Stomach smooth muscle (tissue), 2 donors: ENCODE measurements around the gene PDGFB.

ENCODE experiments used
- H3K27ac ChIP-seq: one replicate; pipeline ENCODE4 v1.7.0; 2013; ENCODE audit warnings: mild to moderate bottlenecking, low read length, inconsistent platforms
- H3K27me3 ChIP-seq, 2 donors: one replicate each; pipeline ENCODE4 v1.7.0; 2013; ENCODE audit warnings: low read length in 2 of 2; ENCODE audit not compliant: insufficient read depth in 2 of 2, control insufficient read depth in 1 of 2
- H3K36me3 ChIP-seq, 2 donors: one replicate each; pipeline ENCODE4 v1.7.0; 2013; ENCODE audit warnings: low read length in 2 of 2; ENCODE audit not compliant: control insufficient read depth in 2 of 2, insufficient read depth in 2 of 2
- H3K4me1 ChIP-seq: one replicate; pipeline ENCODE4 v1.7.0; 2013; ENCODE audit warnings: low read length; ENCODE audit not compliant: control insufficient read depth, insufficient read depth
- H3K4me3 ChIP-seq, 2 donors: one replicate each; pipeline ENCODE4 v1.7.0; 2013; ENCODE audit warnings: low read length in 2 of 2
- H3K9ac ChIP-seq, 2 donors: one replicate each; pipeline ENCODE4 v1.7.0; 2013; ENCODE audit warnings: low read length in 2 of 2, mild to moderate bottlenecking in 1 of 2
- H3K9me3 ChIP-seq, 2 donors: one replicate each; pipeline ENCODE4 v1.7.0; 2013; ENCODE audit warnings: low read length in 2 of 2; ENCODE audit not compliant: control insufficient read depth in 2 of 2
- donor health status: healthy.
- donor health status: Pancreatic carcinoma.

The PDGFB gene

DNA sequence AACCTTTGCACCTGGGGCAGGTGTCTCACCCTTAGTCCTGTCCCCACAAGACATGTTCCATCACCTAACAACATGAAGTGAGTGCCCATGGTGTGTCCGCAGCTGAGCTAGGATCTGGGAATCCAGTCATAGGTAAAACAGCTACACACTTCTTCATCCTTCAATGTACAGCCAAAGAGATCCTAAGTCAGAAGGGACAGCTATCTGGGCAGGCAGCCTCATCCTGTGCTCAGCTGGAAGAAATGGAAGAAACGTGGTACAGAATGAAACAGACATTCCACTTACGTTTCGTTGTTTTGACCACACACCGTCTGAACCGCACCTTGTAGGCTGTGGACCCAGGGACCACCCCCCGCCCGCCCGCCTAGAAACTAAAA is 30.8 kb downstream of the PDGFB start:
- no peaks in the 10 kb centered on the region for H3K36me3 ChIP-seq
- no peak overlapping the region for H3K4me3 ChIP-seq
- H3K4me1 ChIP-seq: no peaks in the 10 kb centered on the region
- H3K9ac ChIP-seq: no peak overlapping the region
- no peaks in the 10 kb centered on the region for H3K9me3 ChIP-seq
- peaks cover 8 to 10% of the 10 kb centered on the region in 2 donors for H3K27me3 ChIP-seq
- no peak overlapping the region for H3K27ac ChIP-seq

DNA sequence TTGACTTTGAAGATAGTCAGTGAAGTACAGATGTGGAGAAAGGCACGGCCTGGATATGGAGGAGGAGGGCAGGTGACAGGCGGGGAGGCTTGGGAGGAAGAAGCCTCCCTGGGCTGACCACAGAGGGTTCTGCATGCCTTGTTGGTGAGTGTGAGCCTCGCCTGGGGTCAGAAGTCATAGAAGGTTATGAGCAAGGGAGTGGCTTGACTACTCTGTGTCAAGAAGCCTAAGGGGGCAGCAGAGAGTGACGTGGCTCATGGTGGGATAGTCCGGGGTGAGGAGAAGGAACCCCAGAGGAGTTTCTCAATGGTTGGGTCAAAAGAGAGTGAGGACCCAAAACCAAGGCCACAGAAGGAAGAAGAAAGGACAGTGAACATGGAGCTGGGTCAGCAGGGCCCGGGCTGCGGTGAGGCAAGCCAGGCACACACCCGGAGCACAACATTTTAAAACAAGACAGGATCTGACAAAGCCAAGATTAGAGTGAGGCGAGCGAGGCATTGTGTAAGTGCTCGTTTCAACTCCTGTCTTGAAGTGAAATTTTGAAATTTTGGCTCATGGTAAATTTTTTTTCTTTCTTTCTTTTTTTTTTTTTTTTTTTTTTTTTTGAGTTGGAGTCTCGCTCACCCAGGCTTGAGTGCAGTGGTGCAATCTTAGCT is 31.9 kb downstream of the PDGFB start:
- Histone ChIP-seq H3K9me3 (no peaks in the 10 kb centered on the region), H3K27me3 (peaks cover 8 to 10% of the 10 kb centered on the region in 2 donors), H3K27ac (no peak overlapping the region), H3K4me1 (no peaks in the 10 kb centered on the region), H3K4me3 (no peak overlapping the region), H3K36me3 (no peaks in the 10 kb centered on the region), H3K9ac (no peak overlapping the region)

DNA sequence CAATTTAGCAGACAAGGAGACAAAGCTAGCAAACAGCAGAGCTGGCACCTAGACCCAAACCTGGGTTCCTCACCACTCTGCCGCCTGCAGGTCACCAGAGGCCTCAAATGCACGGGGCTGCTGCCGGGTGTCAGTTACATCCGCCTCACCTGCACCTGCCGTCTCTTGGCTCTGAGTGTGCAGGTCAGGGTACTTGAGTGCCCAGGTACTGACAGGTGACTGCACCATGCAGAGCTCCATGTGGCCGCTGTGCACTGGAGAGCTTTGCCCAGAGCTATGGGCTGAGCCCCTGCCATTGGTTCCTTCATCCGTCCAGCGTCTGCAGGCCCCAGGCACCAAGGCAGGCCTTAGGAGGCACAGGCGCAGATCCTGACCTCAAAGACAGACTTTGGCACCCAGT is 35.0 kb downstream of the PDGFB start:
- Histone ChIP-seq H3K4me1 (no peaks in the 10 kb centered on the region), H3K4me3 (no peak overlapping the region), H3K27ac (no peak overlapping the region), H3K36me3 (no peaks in the 10 kb centered on the region), H3K9me3 (no peaks in the 10 kb centered on the region), H3K27me3 (peaks cover 4 to 6% of the 10 kb centered on the region in 2 donors), H3K9ac (no peak overlapping the region)

DNA sequence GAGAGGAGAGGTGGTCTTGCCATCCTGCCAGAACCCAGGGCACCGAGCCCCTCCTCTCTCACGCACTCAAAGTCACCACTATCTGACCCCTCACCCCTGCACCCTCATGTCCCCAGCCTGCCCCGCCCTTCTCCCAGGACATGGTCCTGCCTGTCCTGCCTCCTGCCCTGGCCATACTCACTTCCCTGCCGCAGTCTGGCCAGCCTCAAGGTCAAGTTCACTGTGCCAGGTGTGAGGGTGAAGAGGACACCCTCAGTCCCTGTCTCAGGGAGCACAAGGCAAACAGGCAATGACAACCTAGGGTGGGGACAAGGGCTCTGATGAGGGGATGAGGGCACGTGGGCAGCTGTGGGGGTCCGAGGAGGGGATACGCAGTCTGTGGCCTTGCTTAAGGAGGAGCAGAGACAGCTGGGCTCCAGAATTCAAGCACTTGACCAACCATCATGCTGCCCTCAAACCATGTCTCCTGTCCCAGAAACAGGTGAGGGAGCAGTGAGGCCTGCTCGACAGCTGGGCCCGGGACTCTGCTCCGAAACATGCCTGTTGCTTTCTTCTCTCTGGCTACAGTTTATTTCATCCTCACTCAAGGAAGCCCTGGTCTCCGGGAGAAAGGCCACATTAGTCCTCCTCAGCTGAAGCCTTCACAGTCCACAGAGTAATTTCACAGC is 36.6 kb downstream of the PDGFB start:
- Histone ChIP-seq H3K4me1 (no peaks in the 10 kb centered on the region), H3K27ac (no peak overlapping the region), H3K27me3 (no peaks in the 10 kb centered on the region), H3K36me3 (no peaks in the 10 kb centered on the region), H3K9me3 (no peaks in the 10 kb centered on the region), H3K9ac (no peak overlapping the region), H3K4me3 (no peak overlapping the region)

DNA sequence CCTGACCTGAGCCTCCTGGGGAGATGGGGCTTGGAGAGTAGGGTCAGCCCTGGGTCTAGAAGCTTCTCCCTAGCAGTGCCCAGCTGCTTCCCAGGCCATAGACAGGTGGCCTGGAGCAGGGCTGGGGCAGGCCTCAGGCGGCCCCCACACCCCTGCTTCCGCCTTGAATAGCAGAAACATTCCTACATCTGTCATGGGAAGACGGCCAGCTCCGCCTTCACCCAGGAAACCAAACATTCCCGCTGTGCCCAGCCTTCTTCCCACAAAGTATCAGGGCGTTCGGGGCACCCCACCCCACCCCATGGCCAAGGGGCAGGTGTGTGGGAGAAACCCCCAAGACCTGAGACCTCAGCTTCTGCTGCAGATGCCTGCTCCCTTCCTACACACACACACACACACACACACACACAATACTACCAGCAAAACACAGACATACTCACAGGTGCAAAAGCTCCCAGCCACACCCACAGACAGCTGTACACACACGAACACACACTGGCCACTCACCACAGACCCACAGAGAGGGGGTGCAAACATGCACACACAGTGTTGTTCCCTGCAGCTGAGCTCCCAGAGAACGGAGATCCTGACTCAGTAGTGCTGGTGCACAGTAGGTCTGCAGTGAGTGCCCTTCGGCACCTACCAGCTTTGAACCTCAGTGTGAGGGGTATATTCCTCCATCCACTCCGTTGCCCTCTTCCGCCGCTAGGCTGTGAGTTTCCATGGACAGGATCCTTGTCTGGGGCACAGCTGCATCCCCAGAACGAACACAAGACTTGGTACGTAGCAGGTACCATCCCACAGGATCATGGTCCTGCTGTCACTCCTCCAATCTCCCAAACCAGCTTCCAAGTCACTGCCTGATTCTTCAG is 37.4 kb downstream of the PDGFB start:
- Histone ChIP-seq H3K4me1 (no peaks in the 10 kb centered on the region), H3K36me3 (no peaks in the 10 kb centered on the region), H3K9me3 (no peaks in the 10 kb centered on the region), H3K4me3 (no peak overlapping the region), H3K9ac (no peak overlapping the region), H3K27me3 (no peaks in the 10 kb centered on the region), H3K27ac (no peak overlapping the region)

DNA sequence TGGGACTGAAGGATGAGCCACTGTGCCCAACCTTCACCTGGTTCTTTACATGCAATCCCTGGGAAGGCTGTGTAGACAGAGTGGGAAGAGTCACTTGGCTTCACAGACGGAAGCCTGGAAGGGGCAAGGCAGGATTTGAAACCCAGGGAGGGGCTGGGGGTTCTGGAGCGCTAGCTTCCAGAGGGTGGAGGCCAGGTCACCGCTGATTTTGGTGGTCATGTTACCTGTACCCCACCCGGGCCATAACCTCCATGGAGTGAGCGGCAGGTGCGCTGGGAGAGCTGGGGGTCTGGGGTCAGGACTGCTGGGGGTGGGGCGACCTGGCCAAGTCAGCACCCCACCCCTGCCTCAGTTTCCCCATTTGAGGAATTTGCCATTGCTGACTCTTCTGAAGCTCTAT is 38.3 kb downstream of the PDGFB start:
- Histone ChIP-seq H3K4me3 (no peak overlapping the region), H3K9ac (no peak overlapping the region), H3K36me3 (no peaks in the 10 kb centered on the region), H3K27me3 (no peaks in the 10 kb centered on the region), H3K9me3 (no peaks in the 10 kb centered on the region), H3K4me1 (no peaks in the 10 kb centered on the region), H3K27ac (no peak overlapping the region)

DNA sequence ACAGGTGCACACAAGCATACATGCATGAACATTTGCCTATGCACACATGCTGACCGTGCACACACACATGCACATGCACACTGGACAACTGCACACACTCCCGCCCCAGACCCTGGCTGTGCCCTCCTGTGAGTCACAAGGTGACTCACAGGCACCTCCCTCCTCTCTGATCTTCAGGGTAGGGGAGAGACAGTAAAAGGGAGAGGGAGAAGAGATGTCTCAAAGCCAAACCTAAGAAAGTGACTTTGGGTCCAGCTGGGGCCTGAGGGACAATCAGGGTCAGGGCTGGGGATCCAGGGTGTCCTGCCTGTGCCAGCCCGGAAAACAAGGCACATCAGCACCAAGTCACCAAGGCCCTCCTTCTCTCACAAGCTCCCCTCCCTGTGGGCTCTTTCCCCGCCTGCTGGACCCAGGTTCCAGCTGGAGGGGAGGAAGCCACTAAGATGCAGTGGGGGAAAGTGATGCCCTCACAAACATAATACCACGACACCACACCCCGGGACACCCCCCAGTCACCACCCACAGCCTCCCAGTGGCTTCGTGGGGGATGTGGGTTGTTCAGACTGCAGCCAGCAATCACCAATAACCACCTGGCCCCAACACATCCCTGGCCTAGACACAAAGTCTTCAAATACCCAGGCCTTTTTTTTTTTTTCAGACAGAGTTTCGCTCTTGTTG is 39.3 kb downstream of the PDGFB start:
- Histone ChIP-seq H3K4me3 (no peak overlapping the region), H3K9ac (no peak overlapping the region), H3K27me3 (no peaks in the 10 kb centered on the region), H3K9me3 (no peaks in the 10 kb centered on the region), H3K36me3 (no peaks in the 10 kb centered on the region), H3K4me1 (no peaks in the 10 kb centered on the region), H3K27ac (no peak overlapping the region)

DNA sequence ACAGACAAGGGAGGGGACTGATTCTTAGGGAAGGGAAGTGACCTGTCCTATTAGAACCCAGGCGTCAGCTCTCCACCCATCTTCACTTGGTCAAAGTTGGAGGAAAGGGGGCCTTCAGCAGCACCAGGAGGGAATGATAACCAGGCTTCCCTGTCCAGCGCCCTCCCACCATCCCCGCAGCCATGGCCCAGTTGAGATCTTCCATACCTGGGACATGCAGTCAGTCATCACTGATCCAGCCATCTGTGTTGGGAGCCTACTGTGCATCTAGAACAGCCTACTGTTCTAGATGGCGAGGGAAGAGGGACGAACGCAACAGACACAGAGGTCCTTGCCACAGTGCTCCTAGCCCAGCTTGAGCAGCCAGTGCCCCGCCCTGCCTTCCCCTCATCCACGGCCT is 40.6 kb downstream of the PDGFB start:
- no peak overlapping the region for H3K27ac ChIP-seq
- no peak overlapping the region for H3K9ac ChIP-seq
- H3K27me3 ChIP-seq: no peaks in the 10 kb centered on the region
- no peaks in the 10 kb centered on the region for H3K9me3 ChIP-seq
- H3K4me3 ChIP-seq: no peak overlapping the region
- no peaks in the 10 kb centered on the region for H3K36me3 ChIP-seq
- H3K4me1 ChIP-seq: no peaks in the 10 kb centered on the region

DNA sequence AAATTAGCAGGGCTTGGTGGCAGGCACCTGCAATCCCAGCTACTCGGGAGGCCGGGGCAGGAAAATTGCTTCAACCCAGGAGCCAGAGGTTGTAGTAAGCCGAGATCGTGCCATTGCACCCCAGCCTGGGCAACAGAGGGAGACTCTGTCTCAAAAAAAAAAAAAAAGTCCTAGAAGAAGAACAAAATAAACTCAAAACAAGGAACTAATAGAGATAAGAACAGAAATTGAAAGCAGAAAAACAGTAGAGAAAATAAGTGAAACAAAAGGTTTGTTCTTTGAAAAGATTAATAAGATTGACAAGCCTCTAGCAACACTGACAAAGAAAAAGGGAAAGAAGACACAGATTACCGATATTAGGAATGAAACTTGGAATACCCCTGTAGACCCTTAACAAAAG is 47.2 kb downstream of the PDGFB start:
- Histone ChIP-seq H3K36me3 (no peaks in the 10 kb centered on the region), H3K9ac (no peak overlapping the region), H3K27me3 (no peaks in the 10 kb centered on the region), H3K4me3 (no peak overlapping the region), H3K4me1 (no peaks in the 10 kb centered on the region), H3K27ac (no peak overlapping the region), H3K9me3 (peaks cover 0 to 4% of the 10 kb centered on the region in 2 donors)

DNA sequence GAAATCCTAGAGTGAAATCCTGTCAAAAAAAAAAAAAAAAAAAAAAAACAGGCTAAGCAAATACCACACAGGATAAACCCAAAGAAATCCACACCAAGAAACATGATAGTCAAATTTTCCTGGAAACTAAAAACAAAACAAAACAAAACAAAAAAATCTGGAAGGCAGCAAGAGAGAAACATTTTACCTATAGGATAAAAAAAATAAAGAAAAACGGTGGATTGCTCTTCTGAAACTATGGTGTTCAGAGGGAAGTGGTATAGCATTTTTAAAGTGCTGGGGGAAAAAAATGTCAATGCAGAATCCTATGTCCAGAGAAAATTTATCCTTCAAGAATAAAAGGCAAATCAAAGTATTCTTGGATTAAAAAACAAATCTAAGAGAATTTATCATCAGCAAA is 50.7 kb downstream of the PDGFB start:
- Histone ChIP-seq H3K36me3 (no peaks in the 10 kb centered on the region), H3K9ac (no peak overlapping the region), H3K27me3 (no peaks in the 10 kb centered on the region), H3K27ac (no peak overlapping the region), H3K4me1 (no peaks in the 10 kb centered on the region), H3K4me3 (no peak overlapping the region), H3K9me3 (peaks cover 0 to 4% of the 10 kb centered on the region in 2 donors)
